ENCODE results near the gene POLR2B.
"Not testable (repeated sequence)": the region's sequence is repeated elsewhere in the genome, so short reads cannot be mapped to it uniquely, and the experiment has no call there.

The POLR2B gene

GRCh38 chr4:57053508-57053907 is 74.8 kb downstream of the POLR2B start:
- no peak for DNase-seq (ENCODE audit: low read depth in 2 of 2)

- no peak for DNase-seq (ENCODE audit: low read depth in 2 of 2)
Measured at GRCh38 chr4:57055886-57056285, 77.2 kb downstream of the POLR2B start.

- no peak for DNase-seq (ENCODE audit: low read depth in 2 of 2)
Measured at GRCh38 chr4:57059890-57060716, 81.4 kb downstream of the POLR2B start.

GRCh38 chr4:57060717-57061067 is 82.0 kb downstream of the POLR2B start:
- not testable (repeated sequence) for DNase-seq (ENCODE audit: low read depth in 2 of 2)

- DNase-seq (ENCODE audit: low read depth in 2 of 2): no peak
Measured at GRCh38 chr4:57061395-57061794, 82.7 kb downstream of the POLR2B start.

- no peak for DNase-seq (ENCODE audit: low read depth in 2 of 2)
Measured at GRCh38 chr4:57063518-57063917, 84.8 kb downstream of the POLR2B start.

- DNase-seq (ENCODE audit: low read depth in 2 of 2): no peak
Measured at GRCh38 chr4:57064120-57064519, 85.4 kb downstream of the POLR2B start.

- no peak for DNase-seq (ENCODE audit: low read depth in 2 of 2)
Measured at GRCh38 chr4:57064811-57065711, 86.4 kb downstream of the POLR2B start.

- DNase-seq (ENCODE audit: low read depth in 2 of 2): no peak
Measured at GRCh38 chr4:57065730-57066482, 87.2 kb downstream of the POLR2B start.

- no peak for DNase-seq (ENCODE audit: low read depth in 2 of 2)
Measured at GRCh38 chr4:57068237-57068981, 89.7 kb downstream of the POLR2B start.

GRCh38 chr4:57070461-57070860 is 91.8 kb downstream of the POLR2B start:
- no peak for DNase-seq (ENCODE audit: low read depth in 2 of 2)

- no peak for DNase-seq (ENCODE audit: low read depth in 2 of 2)
Measured at GRCh38 chr4:57071326-57071725, 92.6 kb downstream of the POLR2B start.

GRCh38 chr4:57073559-57073958 is 94.9 kb downstream of the POLR2B start:
- no peak for DNase-seq (ENCODE audit: low read depth in 2 of 2)

GRCh38 chr4:57074744-57075143 is 96.0 kb downstream of the POLR2B start:
- no peak for DNase-seq (ENCODE audit: low read depth in 2 of 2)

- DNase-seq (ENCODE audit: low read depth in 2 of 2): no peak
Measured at GRCh38 chr4:57075367-57075766, 96.7 kb downstream of the POLR2B start.

- DNase-seq (ENCODE audit: low read depth in 2 of 2): no peak
Measured at GRCh38 chr4:57076646-57077045, 98.0 kb downstream of the POLR2B start.

- DNase-seq (ENCODE audit: low read depth in 2 of 2): no peak
Measured at GRCh38 chr4:57077550-57078343, 99.1 kb downstream of the POLR2B start.

GRCh38 chr4:57078685-57079521 is 100.2 kb downstream of the POLR2B start:
- no peak for DNase-seq (ENCODE audit: low read depth in 2 of 2)
